ENCODE measurements around the gene TMEM259. TPM values are rescaled to one million over a fixed set of nuclear protein-coding genes. Genes with fewer than 3 reads are reported as not detected.

TMEM259 gene
- total RNA-seq, 1 donor from 2014 or later: 157 TPM

GRCh38 chr19:964116-964520 is 56.8 kb downstream of the TMEM259 start:
- H3K27me3 Mint-ChIP-seq (ENCODE audit: unreplicated experiment): no peaks in the 10 kb centered on the region
- no peak overlapping the region for H3K4me3 Mint-ChIP-seq (ENCODE audit: unreplicated experiment)
- H3K27ac Mint-ChIP-seq (ENCODE audit: unreplicated experiment): no peak overlapping the region
- H3K4me1 Mint-ChIP-seq (ENCODE audit: unreplicated experiment): peaks cover 20% of the 10 kb centered on the region
- no peaks in the 10 kb centered on the region for H3K9me3 Mint-ChIP-seq (ENCODE audit: unreplicated experiment)
- TF ChIP-seq CTCF (IDR thresholded peaks at IDR 0.05): no peak
- H3K36me3 Mint-ChIP-seq (ENCODE audit: unreplicated experiment): peaks cover 23% of the 10 kb centered on the region
- DNase-seq (ENCODE audit: extremely low spot score, unreplicated experiment): no peak

- Mint-ChIP-seq H3K27me3 (ENCODE audit: unreplicated experiment) (no peaks in the 10 kb centered on the region), H3K27ac (ENCODE audit: unreplicated experiment) (peak overlapping the region; percentile 24), H3K9me3 (ENCODE audit: unreplicated experiment) (no peaks in the 10 kb centered on the region), H3K4me3 (ENCODE audit: unreplicated experiment) (no peak overlapping the region), H3K4me1 (ENCODE audit: unreplicated experiment) (peaks cover 20% of the 10 kb centered on the region), H3K36me3 (ENCODE audit: unreplicated experiment) (peaks cover 20% of the 10 kb centered on the region)
- no peak for DNase-seq (ENCODE audit: extremely low spot score, unreplicated experiment)
- TF ChIP-seq CTCF (IDR thresholded peaks at IDR 0.05): no peak
Observed at GRCh38 chr19:963486-963951, 57.4 kb downstream of the TMEM259 start.

GRCh38 chr19:962683-963400 is 58.1 kb downstream of the TMEM259 start:
- Mint-ChIP-seq H3K36me3 (ENCODE audit: unreplicated experiment) (peaks cover 16% of the 10 kb centered on the region), H3K9me3 (ENCODE audit: unreplicated experiment) (no peaks in the 10 kb centered on the region), H3K27ac (ENCODE audit: unreplicated experiment) (peak overlapping the region; percentile 24)

GRCh38 chr19:961866-962620 is 58.9 kb downstream of the TMEM259 start:
- H3K27ac Mint-ChIP-seq (ENCODE audit: unreplicated experiment): peak overlapping the region; percentile 75
- peaks cover 20% of the 10 kb centered on the region for H3K4me1 Mint-ChIP-seq (ENCODE audit: unreplicated experiment)
- no peaks in the 10 kb centered on the region for H3K27me3 Mint-ChIP-seq (ENCODE audit: unreplicated experiment)
- no peak for DNase-seq (ENCODE audit: extremely low spot score, unreplicated experiment)
- no peak overlapping the region for H3K4me3 Mint-ChIP-seq (ENCODE audit: unreplicated experiment)
- H3K36me3 Mint-ChIP-seq (ENCODE audit: unreplicated experiment): peaks cover 13% of the 10 kb centered on the region
- H3K9me3 Mint-ChIP-seq (ENCODE audit: unreplicated experiment): no peaks in the 10 kb centered on the region
- TF ChIP-seq CTCF (IDR thresholded peaks at IDR 0.05): no peak

More at GRCh38 chr19:962683-963400, 58.1 kb downstream of the TMEM259 start:
- TF ChIP-seq CTCF (IDR thresholded peaks at IDR 0.05): no peak
- no peak for DNase-seq (ENCODE audit: extremely low spot score, unreplicated experiment)
- no peaks in the 10 kb centered on the region for H3K27me3 Mint-ChIP-seq (ENCODE audit: unreplicated experiment)
- H3K4me3 Mint-ChIP-seq (ENCODE audit: unreplicated experiment): no peak overlapping the region
- H3K4me1 Mint-ChIP-seq (ENCODE audit: unreplicated experiment): peaks cover 20% of the 10 kb centered on the region

GRCh38 chr19:960601-960938 is 60.4 kb downstream of the TMEM259 start:
- H3K4me1 Mint-ChIP-seq (ENCODE audit: unreplicated experiment): peaks cover 20% of the 10 kb centered on the region
- H3K4me3 Mint-ChIP-seq (ENCODE audit: unreplicated experiment): no peak overlapping the region
- no peak for TF ChIP-seq CTCF (IDR thresholded peaks at IDR 0.05)
- H3K27ac Mint-ChIP-seq (ENCODE audit: unreplicated experiment): no peak overlapping the region
- H3K27me3 Mint-ChIP-seq (ENCODE audit: unreplicated experiment): no peaks in the 10 kb centered on the region
- peaks cover 8% of the 10 kb centered on the region for H3K36me3 Mint-ChIP-seq (ENCODE audit: unreplicated experiment)
- no peak for DNase-seq (ENCODE audit: extremely low spot score, unreplicated experiment)
- no peaks in the 10 kb centered on the region for H3K9me3 Mint-ChIP-seq (ENCODE audit: unreplicated experiment)
